Left lobe of liver (tissue), 2 donors: Measurements from ENCODE around the gene CAPN13. TPM values are rescaled to one million over a fixed set of nuclear protein-coding genes. Genes with fewer than 3 reads are reported as not detected.

Experiments used
- ATAC-seq: fragments of 200-7000 bp; cut with Tn5 transposase; one replicate; pipeline ENCODE4 v1.9.1; 2020; ENCODE audit warnings: mild to moderate bottlenecking, moderate library complexity
- DNase-seq: peaks from one replicate; pipeline ENCODE4 v3.0.0-alpha.2; 2020; ENCODE audit warnings: low spot score
- total RNA-seq: library from RNA; stranded (reverse); gene quantifications from one replicate; pipeline ENCODE4 v1.2.1, GENCODE V29; 2021
- donor health status: DM: no; HTN: no; CAD: no; lungs with moderate emphysema.
- donor health status: DM: no; HTN: yes; CAD: no.

CAPN13 gene
- total RNA-seq, 1 donor from 2014 or later = 0.08 TPM

DNA sequence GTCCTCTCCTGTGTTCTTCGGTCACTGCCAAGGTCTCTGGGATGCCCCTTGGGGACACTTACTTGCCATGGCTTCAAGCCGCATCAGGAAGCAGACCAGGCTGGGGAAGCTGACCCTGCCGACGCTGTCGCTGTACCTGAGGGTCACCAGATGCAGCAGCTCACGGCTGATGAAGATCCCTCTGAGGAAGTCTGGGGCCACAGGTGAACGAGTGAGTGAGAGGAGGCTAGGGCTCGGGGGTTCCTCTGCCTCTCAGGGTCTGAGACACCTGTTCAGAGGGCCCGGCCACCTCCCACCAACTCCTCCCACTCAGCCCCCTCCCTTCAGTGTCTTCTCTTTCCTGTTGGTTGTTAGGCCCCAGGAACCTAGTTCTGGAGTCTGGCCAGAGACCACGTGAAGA lies 74.9 kb downstream of the CAPN13 start:
- DNase-seq (no peak), ATAC-seq (no peak)

DNA sequence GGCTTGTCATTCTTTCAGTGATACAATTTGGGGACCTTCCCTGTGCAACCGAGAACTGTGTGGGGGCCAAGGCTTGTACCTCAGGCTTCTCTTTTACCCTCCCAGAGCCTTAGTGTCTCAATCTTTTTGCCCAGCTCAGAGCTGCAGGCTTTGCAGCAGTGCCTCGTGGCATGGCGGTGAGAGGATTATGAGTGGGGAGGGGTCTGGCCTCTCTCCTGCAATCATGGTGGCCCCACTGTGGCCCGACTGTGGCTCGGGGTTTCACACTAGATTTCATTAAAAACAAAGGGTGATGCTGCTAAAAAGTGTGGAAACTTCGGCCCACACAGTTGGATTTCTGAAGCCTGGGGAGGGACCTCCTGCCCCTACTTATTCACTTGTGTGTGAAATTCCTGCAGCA lies 75.5 kb downstream of the CAPN13 start:
- no peak for DNase-seq
- ATAC-seq = no peak

DNA sequence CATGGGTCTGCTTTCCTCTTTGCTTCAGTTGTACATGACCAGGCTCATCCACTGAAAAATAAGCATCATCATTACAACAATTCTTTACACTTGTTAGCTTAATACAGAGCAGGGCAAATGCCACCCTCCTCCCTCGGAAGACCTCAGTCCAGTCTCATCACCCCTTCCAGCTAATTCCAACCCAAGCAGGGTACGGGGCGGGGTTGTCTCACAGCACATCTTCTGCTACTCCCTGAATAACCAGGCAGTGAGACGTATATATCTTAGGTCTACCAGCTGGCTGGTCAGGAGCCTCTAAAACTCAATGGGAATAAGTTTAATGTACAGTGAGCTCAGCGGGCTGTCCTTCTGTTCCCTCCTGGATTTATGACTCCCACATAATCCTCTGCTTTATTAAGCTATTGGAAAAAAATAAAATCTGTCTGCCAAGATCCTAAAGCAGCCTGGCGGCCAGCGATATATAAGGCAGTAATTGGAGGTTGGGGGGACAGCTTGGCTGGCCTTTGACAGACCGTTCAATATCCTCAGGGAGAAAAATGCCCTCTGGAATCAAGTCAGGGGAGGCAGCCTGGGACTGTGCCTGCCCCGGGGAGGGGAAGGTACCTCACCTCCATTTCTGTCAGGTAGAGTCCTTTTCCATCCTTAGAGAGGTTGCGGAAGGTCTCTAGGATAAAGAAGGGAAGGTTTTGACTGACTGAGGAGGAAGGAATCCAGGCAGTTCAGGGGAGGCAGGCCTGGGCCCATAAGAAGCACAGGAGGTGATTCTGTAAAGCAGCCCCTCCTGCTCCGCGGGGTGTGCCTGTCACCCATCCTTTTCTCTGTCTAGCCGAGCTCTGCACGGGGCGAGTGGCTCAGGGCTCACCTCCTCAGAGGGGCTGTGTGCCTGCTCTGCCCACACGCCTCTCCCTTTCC lies 76.3 kb downstream of the CAPN13 start:
- no peak for DNase-seq
- no peak for ATAC-seq

DNA sequence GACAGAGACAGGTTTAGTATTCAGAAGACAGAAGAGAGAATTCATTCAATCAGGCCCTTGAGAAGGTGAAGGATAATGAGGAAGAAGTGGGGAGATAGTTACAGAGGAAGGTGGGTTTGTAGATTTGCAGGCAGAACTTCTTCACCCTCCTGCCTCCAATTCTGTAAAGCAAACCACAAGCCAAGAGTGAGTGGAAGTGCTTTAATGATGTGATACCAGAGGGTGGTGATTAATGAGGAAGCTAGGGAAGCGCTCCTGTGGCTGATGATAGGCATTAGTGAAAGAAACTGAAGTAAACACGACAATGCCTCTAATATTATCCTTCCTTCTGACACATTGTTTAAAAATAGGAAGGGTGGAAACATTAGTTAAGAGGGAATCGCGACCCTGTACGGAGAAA lies 78.2 kb downstream of the CAPN13 start:
- ATAC-seq = no peak
- DNase-seq = peak; percentile 2

DNA sequence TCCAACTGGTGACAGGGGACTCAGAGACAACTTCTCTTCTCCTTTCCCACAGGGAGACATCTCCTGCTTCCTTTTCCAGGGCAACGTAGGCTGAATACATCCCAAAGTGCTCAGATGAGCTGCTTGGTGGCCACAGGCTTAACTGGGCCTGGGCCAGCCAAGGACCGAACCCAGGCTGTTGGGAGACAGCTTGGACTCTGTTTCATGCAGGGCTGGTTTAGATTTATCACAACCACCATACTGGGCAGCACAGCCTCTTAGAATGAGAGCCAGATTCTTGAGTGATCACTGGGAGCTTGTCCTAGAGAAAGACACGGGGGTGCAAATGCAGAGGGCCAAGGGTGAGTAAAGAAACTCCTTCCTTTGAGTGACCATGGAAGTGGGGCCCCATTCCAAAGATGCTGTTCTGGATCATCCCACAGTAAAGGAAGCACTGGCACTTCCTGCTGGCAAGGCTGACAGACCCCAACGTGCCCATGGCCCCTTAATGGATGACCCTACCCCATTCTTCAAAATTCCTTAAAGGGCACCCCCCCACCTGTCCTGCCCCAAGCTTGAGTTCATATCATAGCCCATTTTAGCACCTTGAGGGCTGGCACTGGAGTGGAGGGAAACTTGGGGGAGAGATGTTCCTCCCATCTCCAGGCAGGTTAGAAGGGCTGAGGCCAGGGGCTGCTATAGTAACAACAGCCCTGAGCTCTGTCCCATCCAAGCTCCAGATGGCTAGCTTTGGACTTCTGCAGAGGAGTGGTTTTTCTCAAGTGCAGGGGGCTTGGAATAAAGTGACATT lies 84.1 kb downstream of the CAPN13 start:
- DNase-seq (peak; percentile 21), ATAC-seq (no peak)

DNA sequence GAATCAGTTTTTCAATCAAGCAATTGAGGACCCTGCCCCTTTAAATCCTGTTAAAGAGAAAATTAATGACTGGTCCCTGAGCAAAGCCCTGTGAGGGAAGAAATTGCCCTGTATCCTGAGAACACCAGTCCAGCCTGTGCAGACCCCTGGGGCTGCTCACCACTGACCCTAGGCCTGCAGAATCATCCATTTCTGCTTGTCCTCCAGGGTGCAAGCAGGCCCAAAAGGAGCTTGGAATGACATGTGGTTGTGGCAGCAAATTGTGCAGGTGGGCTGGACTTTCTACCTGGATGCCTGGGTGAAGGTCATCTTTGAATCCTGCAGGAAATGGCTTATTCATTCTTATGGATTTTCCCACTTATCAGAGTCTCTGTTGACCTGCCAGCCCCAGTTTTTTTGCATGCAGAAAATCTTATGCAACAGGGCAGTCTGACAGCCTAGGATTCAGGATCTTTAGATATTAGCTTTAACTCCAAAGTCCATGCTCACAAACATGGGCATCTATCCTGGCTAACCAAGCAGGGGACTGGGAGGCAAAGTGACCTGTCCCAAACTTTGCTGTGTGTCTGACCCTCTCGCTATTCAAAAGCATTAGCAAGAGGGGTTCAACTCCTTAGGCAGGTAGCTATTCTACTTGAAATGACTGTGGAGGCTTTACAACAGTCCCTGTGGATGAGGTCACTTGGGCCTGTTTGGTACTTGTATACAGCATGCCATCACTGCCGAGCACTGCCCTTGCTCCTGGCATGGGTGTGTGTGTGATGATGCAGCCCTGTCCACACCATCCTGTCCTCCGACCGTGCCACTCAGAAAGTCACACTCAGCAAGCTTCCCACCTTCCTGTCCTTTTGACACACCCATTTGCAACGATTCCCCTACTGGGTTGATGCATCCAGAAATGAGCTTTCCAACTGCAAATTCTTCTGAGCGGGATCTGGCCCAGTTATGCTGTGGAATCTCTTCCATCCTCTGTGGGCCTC lies 85.3 kb downstream of the CAPN13 start:
- ATAC-seq (peak; percentile 96), DNase-seq (peak; percentile 47)

DNA sequence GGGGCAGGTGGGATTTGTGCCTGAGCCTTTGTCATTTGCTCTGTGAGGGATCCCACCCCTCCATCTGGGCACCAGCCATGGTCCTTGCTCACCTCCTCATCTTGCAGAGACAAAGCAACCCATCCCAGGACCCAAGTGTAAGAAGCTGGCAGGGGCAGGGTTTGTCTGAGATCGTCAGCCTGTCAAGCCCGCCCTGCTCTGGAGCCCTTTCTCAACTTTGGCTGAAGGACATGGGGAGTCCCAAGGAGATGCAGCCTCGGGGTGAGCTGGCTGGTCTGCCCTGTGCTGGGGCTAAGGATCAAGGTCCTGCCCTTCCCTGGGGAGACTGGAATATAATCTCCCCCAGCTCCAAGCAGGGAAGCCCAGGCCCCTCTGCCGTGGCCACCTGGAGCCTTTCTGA lies 86.0 kb downstream of the CAPN13 start:
- no peak for ATAC-seq
- peak; percentile 35 for DNase-seq

DNA sequence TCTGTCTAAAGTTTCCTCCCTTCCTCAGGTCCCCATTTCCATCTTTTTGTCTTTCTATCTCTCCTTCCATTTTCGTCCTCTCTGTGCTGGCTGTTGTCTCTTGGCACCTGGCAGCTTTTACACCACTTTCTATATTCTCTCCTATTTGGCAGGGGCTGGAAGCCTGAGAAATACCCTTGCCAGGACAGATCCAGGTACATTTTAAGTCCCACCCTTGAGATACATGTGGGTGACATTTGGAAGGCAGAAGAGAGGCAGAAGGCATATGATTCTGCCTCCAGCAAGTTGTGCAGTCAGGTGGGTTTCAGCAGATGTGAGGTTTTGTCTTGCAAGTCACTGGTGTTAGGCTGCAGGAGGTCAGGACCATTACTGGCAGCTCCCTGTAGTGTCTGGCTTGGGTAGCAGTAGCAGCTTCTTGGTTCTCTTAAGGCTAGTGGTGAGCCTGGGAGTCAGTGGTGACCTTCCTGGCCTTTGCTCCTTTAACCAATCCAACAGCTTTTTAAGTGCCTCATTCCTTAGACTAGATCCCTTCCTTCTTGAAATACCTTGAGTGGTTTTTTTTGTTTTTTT lies 90.1 kb downstream of the CAPN13 start:
- DNase-seq (peak; percentile 14), ATAC-seq (no peak)

DNA sequence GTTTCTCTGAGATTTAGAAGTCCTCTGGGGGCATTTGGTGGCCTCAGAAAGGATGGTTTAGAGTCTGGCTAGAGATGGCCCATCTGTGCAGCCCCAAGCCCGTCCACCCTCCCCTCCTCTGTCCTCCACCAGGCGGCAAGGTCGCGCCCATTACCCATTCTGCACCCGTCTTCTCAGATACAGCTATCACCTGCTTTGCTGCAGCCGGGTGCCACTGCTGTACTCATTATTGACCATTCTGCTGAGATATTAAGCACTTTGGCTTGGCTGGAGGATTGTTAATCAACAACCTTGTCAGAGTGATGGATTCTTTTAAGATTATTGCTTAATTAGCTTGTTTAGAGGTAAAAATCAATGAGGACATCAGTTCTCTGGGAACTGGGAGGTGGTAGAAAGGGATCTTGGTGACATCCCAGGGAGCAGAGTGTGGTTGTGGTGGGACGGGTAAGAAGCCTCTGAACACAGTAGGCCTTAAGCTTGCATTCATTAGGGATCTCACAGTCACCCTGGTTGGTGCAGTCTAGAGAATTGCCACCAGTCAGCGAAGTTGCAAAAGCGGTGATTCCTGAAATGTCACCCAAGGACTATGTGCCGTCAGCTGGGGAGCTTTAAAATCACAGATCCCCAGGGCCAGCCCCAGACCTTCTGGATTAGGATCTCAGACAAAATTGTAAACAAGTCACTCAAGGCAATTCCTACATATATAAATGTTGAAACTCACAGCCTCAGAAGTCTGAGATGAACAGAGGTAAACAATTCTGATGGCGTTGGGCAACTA lies 90.9 kb downstream of the CAPN13 start:
- ATAC-seq (no peak), DNase-seq (peak; percentile 33)

DNA sequence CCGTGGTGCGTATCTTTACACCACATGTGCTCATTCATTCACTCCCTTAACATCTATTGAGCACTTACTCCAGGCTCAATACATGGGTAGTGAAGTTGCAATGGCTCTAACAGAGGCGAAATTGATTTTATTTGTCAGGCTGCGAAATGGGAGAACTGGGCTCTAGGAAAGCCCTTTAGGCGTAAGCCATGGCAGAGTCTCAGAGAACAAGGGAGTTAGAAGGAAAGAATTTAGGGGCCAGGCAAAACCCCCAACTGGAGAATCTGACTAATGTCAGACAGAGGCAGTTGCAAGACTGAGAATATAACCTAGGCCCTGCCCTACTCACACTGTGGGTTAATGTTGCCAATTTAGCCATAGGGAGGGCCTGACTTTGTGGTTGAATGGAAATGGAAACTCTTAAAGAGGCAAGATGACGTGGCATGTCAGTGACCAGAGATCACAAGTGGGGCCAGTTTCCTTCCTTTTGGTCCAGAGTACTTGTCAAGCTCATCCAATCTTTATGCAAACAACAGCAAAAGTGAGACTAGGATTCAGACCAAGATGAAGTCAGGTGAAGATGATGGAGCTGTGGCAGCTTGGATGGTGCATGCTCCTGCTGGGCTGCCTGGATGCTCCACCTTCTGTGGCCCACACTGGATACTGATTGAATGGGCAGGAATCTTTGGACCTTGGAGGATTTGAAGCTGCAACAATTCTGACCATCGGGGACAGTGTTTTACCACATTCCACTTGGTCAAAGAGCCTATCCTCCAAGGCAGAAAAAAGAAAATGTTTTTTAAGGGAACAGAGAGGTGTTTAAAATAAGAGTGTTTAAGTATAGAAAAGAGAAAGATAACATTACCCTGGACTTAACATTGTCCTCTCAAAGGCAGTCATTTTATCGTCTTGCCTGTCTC lies 92.2 kb downstream of the CAPN13 start:
- DNase-seq (peak; percentile 16), ATAC-seq (no peak)

DNA sequence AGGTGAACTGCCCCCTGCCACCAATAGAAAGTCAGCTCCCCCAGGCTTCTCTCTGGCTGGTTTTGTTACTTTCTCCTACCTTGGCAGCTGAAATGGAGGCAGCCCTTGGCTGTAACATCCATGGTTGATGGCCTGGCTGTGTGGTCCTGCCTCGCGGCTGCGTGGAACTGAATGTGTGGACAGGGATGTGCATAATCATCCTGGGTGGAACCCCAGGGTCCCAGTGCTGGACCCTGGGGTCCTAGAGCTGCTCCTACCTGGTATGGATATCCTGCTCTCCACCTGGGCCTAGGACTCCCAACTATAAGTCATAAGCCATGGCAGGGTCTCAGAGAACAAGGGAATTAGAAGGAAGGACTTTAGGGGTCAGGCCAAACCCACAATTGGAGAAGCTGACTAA lies 93.5 kb downstream of the CAPN13 start:
- ATAC-seq = no peak
- peak; percentile 44 for DNase-seq

DNA sequence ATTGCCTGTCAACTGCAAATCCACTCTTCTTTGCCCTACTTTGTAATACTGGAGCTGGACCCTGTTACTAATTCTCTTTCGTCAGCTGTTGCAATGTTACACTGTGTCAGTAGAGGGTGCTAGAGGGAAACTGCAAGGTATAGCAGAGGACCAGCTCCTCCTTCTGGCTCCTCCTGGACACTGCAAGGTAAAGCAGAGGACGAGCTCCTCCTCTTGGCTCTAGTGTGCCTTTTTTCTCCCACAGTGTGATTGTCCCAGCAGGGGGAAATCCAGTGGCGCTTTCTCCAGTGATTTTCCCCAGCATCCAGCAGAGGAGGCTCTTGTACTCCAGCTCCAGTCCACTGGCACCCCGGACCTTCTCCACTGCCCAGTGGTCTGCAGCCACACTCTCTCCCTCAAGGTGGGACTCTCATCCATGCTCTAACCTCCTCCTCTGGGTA lies 95.6 kb downstream of the CAPN13 start:
- peak; percentile 93 for ATAC-seq
- peak; percentile 84 for DNase-seq

DNA sequence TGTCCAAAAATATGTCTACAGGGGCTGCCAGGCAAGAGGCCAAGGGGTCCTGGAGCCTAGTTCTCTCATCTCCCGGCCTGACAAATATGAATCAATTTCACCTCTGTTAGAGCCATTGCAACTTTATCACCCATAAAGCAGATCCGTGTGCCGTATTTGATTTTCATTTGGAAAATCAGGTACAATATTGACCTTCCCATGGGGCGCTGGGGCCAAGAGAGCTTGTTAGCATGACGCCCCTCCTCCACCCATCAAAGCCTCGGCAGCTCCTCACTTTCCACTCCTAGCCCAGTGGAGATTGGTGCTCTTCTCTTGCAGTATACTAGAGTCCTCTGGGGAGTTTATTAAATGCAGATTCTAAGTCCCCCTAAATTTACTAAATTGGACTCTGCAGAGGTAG lies 96.8 kb downstream of the CAPN13 start:
- DNase-seq = no peak

DNA sequence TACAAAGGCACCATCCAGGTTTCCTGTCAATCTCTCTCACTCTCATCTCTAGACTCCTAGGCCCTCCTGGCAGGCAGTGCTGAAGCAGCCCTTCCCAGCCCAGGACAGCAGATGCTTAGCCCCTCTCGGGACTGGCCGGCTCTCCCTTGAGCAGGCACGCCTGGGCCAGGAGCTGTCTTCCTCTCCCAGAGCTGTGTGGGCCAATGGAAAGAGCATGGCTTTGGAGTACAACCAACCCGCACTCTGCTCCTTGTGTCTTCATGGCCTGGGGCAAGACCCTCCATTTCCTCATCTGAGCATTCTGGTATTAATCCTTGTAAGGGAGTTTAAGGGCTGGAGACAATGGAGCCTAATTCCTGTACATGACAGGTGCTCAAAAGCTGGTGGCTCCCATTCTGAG lies 97.2 kb downstream of the CAPN13 start:
- DNase-seq (no peak), ATAC-seq (no peak)

More for the DNA sequence above, 96.8 kb downstream of the CAPN13 start:
- no peak for ATAC-seq

DNA sequence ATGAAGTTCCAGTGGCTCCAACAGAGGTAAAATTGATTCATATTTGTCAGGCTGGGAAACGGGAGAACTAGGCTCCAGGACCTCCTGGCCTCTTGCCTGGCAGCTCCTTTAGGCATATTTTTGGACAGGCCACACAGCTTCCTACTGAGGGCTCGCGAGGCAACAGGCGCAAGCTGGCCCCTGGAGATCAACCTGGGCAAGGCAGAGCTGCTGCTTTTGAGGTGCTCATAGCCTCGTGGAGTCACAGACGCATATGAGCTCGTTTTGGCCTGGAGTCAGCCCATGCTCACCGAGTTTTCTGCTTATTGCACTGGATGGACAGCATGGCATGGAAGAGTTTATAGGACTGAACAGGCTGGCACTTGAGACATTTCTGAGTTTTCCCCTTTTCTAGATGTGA lies 97.7 kb downstream of the CAPN13 start:
- ATAC-seq (no peak), DNase-seq (no peak)

DNA sequence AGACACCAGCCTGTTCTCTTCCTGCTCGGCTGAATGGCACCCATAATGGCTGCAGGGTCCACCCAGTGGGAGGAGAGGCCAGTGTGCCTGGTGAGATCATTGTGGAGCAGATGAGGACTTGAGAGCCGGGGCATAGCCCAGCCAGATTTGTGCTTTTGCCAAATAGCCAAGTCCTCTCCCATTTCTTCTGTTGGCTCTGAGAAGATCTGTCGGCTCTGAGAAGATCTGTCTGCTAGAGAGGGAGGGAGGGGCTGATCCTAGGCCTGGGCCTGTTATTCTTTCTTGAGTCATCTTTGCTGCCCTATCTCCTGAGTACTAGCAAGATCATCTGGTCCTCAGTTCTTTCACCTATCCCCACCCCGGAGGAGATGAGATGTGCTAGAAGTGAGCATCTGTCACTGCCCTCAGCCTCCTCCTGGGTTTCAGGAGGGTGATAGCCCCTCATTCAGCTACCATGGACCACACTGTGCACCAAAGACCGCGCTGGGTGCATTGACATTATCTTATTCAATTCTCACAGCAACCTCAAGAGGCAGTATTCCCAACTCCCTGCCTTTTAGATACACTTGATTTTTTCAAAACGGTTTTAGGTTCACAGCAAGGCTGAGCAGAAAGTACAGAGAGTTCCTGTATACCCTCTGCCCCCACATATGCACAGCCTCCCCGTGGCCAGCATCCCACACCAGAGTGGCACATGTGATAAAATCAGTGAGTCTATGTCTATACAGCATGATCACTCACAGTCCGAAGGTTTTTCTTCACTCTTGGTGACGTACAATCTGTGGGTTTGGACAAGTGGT lies 98.6 kb downstream of the CAPN13 start:
- ATAC-seq (no peak), DNase-seq (no peak)

DNA sequence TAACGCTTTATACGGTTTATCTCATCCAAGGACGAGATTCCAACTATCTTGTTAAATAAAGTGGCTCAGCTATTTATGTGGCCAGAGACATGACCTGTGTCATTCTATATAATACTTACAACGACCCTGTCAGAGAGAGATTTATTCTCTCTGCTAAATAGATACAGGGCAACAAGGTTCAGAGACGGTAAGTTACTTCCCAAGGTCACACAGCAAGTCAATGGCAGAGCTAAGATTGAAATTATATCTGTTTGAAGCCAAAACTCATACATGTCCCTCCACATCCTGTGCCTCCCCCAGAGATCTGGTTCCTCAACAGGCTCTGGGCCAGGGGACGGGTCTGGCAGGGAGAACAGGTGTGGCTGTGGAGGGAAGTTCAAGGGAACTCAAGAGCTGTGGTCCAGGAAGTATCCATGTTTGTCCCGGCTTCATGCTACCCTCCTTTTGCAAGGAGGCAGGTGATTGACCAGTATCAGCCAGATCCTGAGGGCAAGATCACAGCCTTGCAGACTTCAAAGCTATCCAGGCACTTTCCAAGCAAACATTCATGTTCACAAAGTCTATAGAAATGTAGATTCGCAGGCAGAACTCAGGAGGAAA lies 99.8 kb downstream of the CAPN13 start:
- ATAC-seq (no peak), DNase-seq (no peak)
